Measurements from ENCODE around the gene GALNT11.

DNA sequence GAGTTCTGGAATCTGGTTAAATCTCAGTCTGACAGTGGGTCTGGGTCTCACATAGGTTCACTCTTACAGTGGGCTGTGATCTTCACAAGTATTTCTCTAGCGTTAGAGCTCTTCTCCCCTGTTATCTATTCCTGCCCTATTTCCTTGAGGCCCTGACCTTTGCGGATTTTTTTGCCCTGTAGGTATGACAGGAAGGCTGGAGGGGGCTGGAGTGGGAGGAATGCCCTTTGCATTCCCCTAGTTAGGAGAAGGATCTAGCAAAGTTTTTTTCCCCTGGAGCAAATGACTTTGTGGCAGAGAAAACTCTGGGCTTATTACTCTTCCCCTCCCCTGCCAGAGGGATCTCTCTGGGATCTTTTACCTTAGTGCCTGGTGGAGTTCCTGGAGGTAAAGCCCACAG lies 49.2 kb downstream of the GALNT11 start:
- TF ChIP-seq, protein P1, sequence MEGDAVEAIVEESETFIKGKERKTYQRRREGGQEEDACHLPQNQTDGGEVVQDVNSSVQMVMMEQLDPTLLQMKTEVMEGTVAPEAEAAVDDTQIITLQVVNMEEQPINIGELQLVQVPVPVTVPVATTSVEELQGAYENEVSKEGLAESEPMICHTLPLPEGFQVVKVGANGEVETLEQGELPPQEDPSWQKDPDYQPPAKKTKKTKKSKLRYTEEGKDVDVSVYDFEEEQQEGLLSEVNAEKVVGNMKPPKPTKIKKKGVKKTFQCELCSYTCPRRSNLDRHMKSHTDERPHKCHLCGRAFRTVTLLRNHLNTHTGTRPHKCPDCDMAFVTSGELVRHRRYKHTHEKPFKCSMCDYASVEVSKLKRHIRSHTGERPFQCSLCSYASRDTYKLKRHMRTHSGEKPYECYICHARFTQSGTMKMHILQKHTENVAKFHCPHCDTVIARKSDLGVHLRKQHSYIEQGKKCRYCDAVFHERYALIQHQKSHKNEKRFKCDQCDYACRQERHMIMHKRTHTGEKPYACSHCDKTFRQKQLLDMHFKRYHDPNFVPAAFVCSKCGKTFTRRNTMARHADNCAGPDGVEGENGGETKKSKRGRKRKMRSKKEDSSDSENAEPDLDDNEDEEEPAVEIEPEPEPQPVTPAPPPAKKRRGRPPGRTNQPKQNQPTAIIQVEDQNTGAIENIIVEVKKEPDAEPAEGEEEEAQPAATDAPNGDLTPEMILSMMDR (IDR thresholded peaks at IDR 0.05) = no peak
- TF ChIP-seq ZFX (IDR thresholded peaks at IDR 0.05; ENCODE audit: borderline replicate concordance) = no peak

All from 22Rv1 (cell line).